Left hindlimb (tissue), 1 donor: ENCODE data around the gene TMEM184A.
A peak's percentile ranks its signal among the peaks of the same experiment; 100 is the strongest.
"Not testable (repeated sequence)": the region's sequence is repeated elsewhere in the genome, so short reads cannot be mapped to it uniquely, and the experiment has no call there.

Experiments
- DNase-seq: peaks from one replicate; pipeline ENCODE4 v3.0.0-alpha.2; 2018

Gene TMEM184A

DNA sequence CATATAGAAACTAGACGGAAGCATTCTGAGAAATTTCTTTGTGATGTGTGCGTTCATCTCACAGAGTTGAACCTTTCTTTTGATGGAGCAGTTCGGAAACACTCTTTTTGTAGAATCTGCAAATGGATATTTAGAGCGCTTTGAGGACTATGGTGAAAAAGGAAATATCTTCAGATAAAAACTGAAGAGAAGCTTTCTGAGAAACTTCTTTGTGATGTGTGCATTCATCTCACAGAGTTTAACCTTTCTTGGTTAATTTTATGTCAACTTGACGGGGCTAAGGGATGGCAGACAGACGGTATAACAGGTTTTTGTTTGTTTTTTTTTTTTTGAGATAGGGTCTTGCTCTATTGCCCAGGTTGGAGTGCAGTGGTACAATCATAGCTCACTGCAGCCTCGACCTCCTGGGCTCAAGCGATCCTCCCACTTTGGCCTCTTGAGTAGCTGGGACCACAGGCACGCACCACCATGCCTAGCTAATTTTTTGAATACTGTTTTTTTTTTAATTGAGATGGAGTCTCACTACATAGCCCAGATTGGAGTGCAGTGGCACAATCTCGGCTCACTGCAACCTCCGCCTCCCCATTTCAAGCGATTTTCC, 36.6 kb downstream of the TMEM184A start:
- DNase-seq: not testable (repeated sequence)

DNA sequence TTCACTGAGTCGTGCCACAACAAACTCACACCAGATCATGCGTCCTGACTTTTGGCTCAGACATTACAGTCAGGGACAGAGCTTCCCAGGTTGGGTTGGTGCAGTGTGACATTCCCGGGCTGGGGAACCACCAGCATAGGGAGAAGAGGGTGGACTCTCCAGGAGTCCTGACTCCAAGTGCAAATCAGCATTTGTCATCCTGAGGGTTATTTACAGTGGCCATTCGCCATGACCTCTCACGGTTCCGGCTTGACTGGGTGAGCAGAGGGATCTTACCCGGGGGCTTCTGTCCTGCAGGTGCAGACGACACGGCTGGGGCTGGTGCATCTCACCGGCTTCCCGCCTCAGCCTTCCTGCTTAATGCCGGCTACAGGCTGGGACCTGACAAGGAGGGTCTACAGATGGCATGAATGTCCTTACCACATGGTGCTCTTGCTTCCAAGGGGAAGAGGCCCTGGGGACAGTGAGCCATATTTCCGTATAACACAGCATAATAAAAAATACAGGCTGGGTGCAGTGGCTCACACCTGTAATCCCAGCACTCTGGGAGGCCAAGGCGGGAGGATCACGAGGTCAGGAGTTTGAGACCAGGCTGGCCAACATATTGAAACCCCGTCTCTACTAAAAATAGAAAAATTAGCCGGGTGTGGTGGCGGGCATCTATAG, 39.3 kb downstream of the TMEM184A start:
- no peak for DNase-seq

DNA sequence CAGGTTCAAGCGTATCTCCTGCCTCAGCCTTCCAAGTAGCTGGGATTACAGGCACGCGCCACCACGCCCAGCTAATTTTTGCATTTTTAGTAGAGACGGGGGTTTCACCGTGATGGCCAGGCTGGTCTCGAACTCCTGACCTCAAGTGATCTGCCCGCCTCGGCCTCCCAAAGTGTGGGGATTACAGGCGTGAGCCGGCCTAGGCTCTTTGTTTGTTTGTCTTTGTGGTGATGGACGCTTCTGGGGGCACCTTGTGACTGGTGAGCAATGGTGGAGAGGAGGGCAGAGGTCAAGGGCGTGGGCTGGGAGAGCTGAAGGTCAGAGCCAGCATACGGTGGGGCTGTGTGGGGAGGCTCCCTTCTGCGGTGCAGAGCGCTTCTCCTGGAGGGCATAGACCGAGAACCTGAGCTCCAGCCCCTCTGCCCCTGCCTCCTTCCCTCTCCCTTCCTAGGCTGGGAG, 40.5 kb downstream of the TMEM184A start:
- DNase-seq: not testable (repeated sequence)

DNA sequence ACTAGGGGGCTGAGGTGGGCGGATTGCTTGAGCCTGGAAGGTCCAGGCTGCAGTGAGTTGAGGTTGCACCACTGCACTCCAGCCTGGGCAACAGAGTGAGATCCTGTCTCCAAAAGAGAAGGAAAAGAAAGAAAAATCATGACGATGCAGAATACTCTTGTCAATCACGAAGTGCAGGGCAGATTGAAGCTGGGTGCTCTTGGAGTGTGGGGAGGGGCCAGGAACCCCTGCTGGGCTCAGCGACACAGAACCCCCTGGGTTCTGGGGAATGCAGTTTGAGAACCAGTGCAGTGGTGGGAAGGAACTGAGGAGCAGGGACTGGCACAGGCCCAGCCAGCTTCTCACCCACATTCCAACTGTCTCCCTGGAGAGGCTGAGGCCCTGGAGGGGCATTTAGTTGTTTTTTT, 41.0 kb downstream of the TMEM184A start:
- DNase-seq: no peak

DNA sequence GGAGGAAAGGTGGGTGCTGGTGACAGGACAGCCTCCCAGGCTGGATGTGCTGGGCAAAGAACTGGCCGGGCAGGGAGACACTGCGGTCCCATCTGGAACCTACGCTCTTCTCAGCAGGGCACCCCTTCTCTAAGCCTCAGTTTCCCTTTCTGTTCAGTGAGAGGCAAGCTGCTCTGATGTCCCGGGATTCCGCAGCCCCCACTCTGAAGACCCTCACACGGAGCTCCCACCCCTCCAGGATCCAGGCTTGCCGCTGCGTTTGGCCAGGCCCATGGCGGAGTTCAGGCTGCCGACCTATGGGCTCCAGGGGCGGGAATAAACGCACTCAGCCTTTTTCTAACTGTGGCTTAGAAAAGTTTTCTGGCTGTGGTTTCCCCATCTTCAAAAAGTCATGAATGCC, 41.6 kb downstream of the TMEM184A start:
- DNase-seq: no peak

DNA sequence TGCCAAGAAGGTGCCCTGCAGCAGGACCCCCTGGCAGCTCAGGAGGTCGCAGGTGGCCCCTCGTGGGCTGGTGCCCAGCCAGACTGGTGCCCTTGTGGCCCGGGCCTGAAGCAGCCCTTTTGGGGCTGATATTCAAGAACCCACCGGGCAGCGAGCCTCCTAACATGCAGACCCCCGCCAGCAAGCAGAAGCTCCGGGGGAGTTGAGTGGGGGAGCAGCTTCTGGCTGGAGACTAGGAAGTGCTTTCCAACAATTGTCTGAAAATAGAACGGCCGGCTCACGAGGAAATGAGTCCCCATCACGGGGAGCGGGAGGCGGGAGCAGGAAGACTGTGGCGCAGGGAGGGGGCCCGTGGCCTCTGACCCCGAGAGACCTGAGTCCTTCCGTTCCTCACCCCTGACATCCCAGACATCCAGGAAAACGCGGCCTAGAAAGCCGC, 42.3 kb downstream of the TMEM184A start:
- no peak for DNase-seq

DNA sequence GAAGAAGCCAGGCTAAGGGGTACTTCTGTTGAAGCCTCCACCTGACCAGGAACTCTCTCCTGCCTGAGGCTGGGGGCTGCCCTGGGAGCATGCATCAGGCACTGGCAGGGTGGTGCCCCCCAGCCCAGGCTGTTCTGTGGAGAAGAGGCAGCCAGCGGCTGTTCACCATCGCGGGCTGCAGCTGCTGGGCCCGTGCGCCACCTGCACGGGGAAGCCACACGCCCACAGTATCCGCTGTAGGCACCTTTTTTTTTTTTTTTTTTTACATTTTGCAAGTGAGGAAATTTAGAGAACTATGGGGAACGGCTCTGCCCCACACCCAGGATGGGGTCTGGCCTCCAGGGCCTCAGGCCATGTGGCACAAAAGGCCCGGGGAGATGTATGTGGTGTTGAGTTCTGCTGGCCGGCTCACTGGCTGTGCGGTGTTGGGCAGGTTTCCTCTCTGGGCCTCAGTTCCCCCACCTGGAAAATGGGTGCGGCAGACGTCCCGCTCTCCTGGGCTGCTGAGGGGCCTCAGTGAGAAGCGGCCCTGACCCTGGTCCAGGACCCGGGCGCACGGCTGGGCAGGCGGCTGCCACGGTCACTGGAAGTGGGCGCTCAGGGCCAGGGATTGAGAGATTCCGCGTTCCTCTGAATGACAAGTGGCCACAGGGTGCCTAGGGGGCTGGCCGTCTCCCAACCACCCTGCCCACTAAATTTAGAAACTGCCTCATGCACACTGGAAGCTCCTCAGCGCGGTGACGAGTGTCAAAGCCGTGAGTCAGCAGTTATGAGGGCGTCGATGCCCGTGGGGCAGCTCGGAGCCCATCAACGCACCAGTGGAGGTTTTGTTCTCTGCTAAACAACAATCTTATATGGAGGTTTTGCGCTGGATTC, 43.0 kb downstream of the TMEM184A start:
- DNase-seq: no peak

DNA sequence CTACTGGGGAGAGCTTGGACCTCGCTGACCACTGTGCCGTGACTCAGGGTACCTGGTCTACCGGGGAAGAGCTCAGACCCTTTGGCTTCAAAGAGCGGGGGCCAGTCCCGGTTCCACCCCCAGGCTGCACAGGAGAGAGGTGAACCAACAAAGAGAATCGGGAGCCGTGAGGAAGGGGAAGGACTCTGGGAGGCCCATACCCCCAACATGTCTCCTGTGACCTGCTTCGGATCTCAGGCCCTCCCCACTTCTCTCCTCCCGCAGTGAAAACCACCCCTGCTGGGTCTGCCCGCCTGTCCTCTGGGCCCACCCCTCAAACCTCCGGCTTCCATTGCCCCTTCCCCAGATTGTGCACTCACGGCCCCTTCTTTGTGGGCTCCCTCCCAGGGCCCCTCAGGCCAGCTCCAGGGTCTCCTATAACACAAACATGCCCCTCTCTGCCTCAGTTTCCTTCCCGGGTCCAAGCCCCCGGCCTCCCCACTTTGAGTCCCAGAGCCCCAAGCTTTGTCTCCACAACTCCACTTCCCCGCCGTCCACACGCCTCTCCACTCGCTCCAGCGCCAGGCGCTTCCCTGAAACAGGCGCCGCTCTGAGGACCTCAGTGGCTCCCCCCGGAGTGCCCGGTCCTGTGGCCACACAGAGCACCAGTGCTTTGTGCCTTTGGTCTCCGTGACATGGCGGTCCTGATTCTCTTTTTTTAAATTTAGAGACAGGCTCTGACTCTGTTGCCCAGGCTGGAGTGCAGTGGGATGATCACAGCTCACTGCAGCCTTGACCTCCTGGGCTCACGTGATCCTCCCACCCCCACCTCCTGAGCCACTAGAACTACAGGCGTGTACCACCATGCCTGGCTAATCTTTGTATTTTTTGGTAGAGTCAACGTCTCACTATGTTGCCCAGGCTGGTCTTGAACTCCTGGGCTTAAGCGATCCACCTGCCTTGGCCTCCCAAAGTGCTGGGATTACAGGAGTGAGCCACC, 44.3 kb downstream of the TMEM184A start:
- DNase-seq: no peak

DNA sequence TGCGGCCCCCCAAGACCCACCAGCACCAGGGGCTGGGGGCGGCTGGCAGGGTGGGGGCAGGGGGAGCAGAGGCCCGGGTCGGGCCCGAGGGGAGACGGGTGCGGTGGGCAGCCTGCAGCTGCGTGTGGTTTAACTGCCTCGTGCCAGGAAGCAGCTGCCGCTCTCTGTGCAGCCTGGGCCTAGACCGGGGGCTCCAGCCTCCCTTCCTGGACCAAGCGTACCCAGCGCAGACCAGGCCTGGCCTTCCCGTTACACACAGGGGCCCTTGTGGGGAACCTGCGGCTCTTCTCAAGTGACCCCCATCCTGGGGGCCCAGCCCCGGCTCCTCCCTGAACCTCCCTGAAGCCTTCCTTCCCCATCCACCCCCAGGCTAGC, 45.2 kb downstream of the TMEM184A start:
- DNase-seq: no peak

DNA sequence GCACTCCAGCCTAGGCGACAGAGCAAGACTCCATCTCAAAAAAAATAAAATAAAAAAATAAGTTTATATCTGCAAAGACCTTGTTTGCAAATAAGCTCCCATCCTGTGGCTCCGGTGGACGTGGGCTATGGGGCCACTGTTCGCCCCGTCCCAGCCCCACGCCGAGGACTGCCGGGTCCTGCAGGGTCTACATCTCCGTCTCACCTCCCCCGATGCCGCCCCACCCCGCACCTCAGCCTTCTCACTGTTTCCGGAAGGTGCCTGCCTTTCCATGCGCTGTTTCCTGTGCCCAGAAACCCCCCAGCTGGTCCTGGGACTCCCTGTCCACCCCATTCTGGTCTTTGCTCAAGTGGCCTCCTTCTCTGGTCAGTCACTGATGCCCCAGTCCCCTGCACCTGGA, 46.8 kb downstream of the TMEM184A start:
- DNase-seq: no peak

DNA sequence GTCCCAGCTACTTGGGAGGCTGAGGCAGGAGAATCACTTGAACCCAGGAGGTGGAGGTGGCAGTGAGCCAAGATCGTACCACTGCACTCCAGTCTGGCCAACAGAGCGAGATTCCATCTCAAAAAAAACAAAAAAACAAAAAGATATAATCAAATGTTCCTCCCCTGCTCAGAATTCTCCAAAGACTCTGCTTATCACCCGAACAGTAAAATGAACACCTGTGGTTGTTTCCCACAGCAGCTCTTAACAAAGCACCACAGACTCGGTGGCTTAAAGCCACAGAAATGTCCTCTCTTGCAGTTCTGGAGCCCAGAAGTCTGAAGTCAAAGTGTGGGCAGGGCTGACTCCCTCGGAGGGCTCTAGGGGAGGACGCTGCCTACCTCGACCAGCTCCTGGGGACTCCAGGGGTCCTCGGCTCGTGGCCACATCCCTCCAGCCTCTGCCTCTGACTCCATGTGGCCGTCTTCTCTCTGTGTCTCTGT, 47.7 kb downstream of the TMEM184A start:
- DNase-seq: no peak

DNA sequence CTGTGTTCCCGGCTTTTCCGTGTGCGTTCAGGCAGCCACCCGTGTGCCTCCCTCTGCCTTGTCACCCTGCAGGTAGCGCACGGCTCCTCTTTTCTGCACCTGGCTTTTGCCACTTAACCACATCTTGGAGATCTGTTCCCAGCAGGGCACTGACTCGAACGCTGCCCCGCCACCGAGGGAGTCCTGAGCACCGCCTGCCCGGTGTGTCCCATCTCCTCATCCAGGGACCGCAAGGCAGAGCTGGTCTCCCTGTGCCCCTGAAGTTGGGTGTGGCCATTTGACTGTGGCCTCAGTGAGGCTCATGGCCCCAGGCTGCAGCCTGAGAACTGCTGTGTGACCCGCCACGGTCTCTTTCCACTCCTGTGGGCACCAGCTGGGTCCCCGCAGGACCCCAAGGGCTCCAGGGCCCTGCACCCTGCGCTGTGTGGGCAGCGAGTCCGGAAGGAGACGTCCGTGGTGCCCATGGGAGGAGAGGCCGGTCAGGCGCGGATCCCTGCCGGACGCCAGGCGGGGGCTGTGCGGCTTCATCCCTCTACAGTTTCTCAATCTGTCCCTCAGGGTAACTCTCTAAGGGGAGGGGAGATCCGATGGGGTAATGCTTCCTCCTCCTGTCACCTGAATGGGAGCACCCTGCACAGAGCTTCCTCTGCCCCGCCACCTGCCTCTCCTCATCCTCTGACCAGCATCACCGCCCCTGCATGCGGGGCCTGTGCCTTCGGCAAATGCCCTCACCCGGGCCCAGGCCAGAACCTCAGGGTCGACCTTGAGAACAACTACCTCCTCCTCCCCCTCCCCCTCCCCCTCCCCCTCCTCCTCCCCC, 50.1 kb downstream of the TMEM184A start:
- no peak for DNase-seq

DNA sequence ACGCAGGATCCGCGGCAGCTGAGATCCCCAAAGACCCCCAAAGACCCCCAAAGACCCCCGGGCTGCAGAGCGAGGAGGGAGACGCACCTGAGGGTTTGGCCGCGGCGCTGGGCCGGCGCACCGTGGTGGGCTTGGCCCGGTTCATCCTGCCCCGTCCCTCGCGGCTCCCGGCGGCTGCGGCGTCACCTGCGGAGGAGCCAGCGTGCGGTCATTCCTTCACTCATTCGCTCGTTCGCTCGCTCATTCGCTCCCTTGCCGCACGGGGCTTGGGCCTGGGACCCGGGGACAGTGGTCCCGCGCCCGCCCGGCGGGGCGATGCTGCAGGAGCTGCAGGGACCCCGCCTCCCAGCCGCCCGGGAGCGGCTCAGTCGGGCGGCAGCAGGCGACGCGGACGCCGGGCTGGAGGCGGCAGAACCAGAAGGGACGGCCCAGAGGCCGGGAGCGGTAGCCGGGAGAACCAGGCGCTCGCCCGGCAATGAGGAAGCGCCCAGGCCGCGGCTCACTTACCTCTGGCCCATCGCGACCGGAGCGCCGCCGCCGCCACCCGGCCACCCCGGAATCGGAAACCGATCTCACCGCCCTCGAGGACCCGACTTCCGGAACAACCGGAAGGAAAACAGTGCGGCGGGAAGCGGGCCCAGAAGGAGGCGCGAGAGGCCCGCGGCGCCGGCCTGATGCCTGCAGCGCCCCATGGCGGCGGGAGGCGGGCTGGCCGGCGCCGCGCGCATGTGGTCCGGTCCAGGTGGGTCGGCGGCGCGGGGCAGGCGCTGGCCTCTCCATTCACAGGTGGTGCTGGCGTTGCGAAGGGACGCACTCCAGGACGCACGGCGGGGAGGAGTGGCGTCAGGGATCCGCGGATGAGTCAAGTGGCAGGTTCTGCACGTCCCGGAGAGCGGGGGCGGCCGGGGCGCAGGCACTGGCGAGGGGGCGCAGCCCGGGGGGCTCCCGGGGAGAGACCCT, 51.9 kb downstream of the TMEM184A start, which contains the start of gene INTS1:
INTS1 (minus strand) TSS at position 574 of the 960 bp plus-strand sequence; CDS start at position 145, 429 bp downstream.
- peak; percentile 91 for DNase-seq

DNA sequence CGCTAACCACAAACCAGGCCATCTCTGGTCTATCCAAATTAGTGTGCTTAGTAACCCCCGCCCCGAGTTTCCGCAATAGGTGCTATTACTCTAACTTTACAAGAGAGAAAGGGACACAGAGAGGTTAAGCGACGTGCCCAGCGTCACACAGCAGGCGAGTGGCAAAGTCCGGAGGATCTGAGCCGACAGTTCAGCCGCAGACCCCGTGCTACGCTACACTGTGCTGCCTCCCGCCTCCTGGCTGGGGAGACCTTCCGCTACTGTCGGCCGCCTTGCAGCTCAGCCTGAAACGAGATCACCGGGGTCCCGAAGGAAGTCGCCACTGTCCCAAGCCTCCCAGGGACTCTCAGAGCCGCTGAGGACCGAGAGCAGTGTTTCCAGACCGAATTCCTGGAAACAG, 52.6 kb downstream of the TMEM184A start:
- DNase-seq: no peak

DNA sequence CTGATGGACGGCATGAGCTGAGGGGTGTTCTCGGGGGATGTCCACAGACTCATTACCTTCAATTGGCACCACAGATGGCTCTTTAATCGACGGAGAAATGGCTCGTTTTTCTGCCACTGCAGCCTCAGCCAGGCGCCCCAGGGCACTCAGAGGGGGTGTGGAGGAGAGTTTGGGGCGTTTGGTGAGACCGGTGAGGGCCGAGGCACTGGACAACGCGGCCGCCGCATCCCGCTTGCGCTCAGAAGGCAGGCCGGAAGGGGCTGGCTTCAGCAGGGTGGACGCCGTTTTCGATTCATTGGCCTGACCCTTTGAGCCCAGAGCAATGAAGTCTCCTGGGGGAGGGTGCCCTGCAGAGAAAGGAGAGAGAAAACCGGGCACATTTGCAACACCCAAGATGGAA, 53.2 kb downstream of the TMEM184A start:
- DNase-seq: no peak

DNA sequence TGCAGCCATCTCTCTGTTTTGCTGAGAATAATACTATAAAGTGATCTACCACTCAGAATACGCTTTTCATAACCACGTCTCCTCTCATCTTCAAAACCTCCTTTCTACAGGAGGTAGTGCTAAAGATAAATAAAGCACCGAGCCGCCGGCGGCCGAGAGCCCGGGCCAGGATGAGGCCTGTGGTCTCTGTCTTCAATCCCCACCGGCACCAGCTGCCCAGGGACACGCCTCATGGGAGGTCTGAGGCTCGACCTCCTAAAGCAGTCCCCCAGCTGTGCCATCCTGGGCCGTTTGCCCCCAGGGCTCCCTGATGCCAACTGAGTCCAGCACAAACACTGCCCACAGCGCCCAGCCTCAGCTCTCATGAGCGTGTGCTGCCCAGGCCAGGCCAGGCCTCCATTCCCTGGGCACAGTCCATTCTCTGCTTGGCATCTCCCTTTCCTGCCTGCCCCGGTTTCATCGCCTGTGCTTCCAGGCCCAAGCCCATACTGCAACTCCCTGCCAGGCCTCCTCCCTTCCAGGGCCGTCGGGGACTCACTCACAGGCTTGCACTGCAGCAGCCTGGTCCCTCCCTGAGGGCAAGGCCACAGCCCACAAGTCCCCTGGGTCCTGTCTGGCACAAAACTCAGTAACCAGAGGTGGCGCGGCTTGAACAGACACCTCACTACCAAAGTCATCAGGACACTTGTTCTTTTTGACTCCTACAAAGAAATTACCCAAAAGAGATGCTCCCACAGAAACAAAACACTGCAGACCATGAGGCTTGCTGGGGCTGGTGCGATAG, 54.3 kb downstream of the TMEM184A start:
- DNase-seq: no peak

DNA sequence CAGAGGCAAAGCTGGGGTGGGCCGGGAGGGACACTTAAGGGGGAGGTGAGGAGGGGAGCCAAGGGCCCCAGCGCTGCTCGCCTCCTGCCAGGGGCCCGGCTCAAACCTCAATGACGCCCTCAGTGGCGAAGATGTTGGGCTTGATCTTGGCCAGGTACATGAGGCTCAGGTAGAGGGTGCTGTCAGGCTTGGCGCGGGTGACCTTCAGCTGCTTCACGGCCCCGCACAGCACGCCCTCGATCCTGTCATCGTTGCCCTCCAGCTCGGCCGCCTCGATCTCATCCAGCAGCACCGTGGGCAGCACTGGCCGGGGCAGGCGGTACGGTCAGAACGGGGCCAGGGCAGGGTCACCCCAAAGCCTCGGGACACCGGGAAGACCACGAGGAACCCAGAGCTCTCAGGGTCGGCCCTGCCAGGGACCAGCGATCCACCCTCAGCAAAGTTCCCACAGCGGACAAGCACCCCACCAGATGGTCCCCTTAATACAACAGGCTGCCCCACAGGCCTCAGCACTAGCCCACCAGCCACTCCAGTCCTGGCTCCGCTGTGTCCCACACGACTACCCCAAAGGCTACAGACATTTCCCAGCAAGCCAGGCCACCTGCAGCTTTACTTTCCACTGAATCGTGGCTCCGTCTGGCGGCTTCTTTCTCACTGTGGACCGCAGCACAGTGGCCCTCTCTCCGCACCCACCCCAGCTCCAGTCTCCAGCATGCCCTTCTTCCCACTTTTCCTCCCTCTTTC, 55.8 kb downstream of the TMEM184A start:
- no peak for DNase-seq

DNA sequence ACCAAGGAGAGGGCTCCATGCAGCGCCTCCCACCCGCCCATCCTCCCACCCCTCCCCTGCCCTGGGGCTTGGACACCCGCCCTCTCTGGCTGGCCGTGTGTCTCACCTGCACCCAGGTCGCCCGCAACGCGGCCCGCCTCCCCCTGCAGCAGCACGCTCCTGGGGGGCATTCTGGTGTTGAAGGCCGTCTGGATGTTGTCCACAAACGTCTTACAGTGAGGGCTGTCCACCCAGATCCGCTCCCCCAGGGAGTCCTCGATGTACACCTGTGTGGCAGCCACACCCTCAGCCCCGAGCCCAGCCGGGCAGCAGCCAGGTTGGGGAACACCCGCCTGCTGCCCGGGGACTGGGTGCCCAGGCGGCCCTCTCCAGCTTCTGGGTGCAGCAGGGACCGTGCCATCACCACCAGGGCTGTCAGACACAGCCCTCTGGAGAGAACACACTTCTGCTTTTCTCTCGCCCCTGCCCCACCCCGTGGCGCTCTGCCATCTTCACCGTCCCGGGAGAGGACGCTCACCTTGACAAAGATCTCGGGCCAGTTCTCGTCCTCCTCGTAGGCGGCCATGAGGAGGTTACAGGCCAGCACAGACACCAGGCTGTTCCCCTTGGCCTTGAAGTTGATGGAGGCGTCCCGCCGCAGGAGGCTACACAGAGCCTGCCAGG, 56.5 kb downstream of the TMEM184A start:
- no peak for DNase-seq
